ENCODE measurements around the gene TP53I3.
A peak's percentile ranks its signal among the peaks of the same experiment; 100 is the strongest.
"Not testable (repeated sequence)": the region's sequence is repeated elsewhere in the genome, so short reads cannot be mapped to it uniquely, and the experiment has no call there.

The TP53I3 gene

GRCh38 chr2:24055750-24056149, 28.9 kb downstream of the TP53I3 start:
- Mint-ChIP-seq H3K4me3 (no peak overlapping the region), H3K9me3 (no peaks in the 10 kb centered on the region), H3K4me1 (ENCODE audit: low read depth) (peaks cover 5% of the 10 kb centered on the region), H3K27ac (no peak overlapping the region), H3K36me3 (ENCODE audit: low read depth) (no peaks in the 10 kb centered on the region), H3K27me3 (peaks cover 2% of the 10 kb centered on the region)
- intact Hi-C loops (cut with micrococcal nuclease), result no loop called here

GRCh38 chr2:24054366-24055010, 30.1 kb downstream of the TP53I3 start:
- H3K9me3 Mint-ChIP-seq, result no peaks in the 10 kb centered on the region
- no peak overlapping the region for H3K27ac Mint-ChIP-seq
- intact Hi-C loops (cut with micrococcal nuclease), result no loop called here
- H3K4me1 Mint-ChIP-seq (ENCODE audit: low read depth), result peaks cover 5% of the 10 kb centered on the region
- H3K36me3 Mint-ChIP-seq (ENCODE audit: low read depth), result no peaks in the 10 kb centered on the region
- H3K27me3 Mint-ChIP-seq, result peaks cover 5% of the 10 kb centered on the region
- no peak overlapping the region for H3K4me3 Mint-ChIP-seq

DNA sequence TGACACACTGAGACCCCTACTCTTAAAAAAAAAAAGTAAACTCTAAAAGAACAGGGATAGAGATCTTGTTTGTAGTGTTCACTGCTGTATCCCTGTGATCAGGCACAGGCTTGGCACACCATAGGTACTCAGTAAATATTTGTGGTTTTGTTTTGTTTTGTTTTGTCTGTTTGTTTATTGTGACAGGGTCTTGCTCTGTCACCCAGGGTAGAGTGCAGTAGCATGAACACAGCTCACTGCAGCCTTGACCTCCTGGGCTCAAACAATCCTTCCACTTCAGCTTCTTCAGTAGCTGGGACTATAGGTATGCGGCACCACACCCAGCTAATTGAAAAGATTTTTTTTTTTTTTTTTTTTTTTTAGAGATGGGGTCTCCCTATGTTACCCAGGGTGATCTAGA, 31.7 kb downstream of the TP53I3 start:
- Mint-ChIP-seq H3K9me3 (no peaks in the 10 kb centered on the region), H3K4me3 (no peak overlapping the region), H3K27ac (no peak overlapping the region), H3K27me3 (peaks cover 14% of the 10 kb centered on the region), H3K4me1 (ENCODE audit: low read depth) (no peaks in the 10 kb centered on the region), H3K36me3 (ENCODE audit: low read depth) (no peaks in the 10 kb centered on the region)
- intact Hi-C loops (cut with micrococcal nuclease), result no loop called here

DNA sequence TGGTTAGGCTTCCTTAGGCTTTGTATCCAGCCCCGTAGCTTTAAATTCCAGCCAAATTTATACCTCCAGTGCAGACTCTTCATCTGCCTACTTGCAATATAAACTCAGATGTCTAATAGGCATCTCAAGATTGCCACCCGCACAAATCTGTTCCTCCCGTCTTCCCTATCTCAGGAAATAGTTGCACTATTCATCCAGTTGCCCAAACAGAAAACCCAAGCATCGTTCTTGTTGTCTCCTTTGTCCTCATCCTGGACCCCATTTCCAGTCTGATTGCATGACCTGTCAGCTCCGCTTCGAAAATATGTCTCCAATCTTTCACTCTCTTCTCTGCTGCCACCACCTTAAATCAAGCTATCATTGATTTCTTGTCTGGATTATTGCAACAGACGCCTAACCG, 32.8 kb downstream of the TP53I3 start:
- Mint-ChIP-seq H3K9me3 (no peaks in the 10 kb centered on the region), H3K4me1 (ENCODE audit: low read depth) (peaks cover 8% of the 10 kb centered on the region), H3K27ac (no peak overlapping the region), H3K4me3 (no peak overlapping the region), H3K36me3 (ENCODE audit: low read depth) (peaks cover 7% of the 10 kb centered on the region), H3K27me3 (peaks cover 19% of the 10 kb centered on the region)
- intact Hi-C loops (cut with micrococcal nuclease), result no loop called here

DNA sequence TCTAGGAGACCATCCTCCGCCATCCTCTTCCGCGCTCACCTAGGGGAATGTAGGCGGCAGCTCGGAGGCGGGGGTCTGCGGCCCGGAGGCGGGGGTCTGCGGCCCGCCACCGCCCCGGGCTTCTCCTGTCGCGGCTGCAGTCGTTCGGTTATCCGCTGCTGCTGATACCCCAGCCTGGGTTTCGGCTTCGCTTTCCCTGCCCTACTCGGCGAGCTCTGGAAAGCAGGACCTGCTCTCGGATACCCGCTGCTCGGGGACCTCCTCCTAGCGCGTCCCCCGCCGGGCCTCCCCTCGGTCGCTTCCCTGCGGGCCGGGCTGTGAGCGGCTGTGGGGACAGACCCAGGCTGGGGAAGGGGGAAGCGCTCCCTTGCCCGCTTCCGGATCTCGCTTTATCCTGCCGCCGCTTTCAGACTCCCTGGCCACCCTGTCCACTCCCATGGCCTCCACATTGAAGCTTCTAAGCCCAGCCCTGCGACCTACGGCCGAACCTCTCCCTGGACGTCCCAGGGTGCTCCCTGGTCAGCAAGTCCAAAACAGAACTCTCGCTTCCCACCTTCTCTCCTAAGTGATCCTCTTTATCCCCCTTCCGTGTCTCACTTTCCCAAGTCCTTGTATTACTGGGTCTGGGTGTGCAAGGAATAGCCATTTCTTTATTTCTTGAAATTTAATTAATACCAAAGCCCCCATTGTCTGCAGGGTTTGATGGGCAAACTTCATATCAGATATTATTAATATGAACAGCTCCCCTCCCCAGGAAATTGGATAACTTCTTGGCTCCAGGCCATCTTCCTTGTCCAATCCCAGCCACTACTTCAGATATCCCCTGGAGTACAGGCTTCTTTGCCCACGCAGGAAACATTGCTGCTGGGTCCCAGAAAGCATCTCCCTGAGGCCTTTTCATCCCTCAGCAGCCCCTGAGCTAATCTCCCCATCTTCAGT, 34.3 kb downstream of the TP53I3 start:
- Mint-ChIP-seq H3K4me1 (ENCODE audit: low read depth) (peaks cover 14% of the 10 kb centered on the region), H3K9me3 (no peaks in the 10 kb centered on the region), H3K36me3 (ENCODE audit: low read depth) (peaks cover 8% of the 10 kb centered on the region), H3K27me3 (peaks cover 19% of the 10 kb centered on the region), H3K4me3 (no peak overlapping the region), H3K27ac (no peak overlapping the region)
- intact Hi-C loops (cut with micrococcal nuclease), result no loop called here

DNA sequence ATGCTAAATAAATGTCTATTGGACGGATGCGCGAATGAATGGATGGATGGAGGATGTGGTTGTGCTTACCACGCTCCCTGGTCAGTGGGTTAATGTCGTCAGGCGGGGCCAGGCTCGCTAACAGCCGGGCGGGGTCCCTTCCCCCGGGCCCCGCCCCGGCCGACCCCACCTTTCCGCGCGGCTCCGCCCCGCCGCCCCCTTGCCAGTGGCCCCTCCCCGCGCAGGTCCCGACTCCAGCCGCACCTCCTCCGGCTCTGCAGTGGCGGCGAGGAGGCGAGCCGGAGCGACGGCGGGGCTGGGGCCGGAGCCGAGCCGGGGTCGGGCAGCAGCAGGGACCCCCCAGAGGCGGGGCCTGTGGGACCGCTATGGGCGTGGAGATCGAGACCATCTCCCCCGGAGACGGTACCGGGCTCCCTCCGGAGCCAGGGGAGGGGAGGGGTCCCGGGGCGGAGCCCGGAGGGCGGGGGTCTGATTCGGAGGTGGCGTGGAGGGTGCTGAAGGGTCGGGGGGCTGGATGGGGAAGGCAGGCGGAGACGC, 35.1 kb downstream of the TP53I3 start, which contains the start of gene FKBP1B:
TSS of gene FKBP1B (plus strand) at position 257 of the 537 bp plus-strand sequence. CDS start at position 366, 109 bp downstream.
- Mint-ChIP-seq H3K9me3 (no peaks in the 10 kb centered on the region), H3K4me3 (no peak within 1 kb of the TSS), H3K27ac (no peak within 1 kb of the TSS), H3K36me3 (ENCODE audit: low read depth) (peaks cover 8% of the 10 kb centered on the region), H3K4me1 (ENCODE audit: low read depth) (peaks cover 19% of the 10 kb centered on the region), H3K27me3 (peaks cover 19% of the 10 kb centered on the region)
- intact Hi-C loops (cut with micrococcal nuclease), result no loop called here

GRCh38 chr2:24048769-24049484, 35.7 kb downstream of the TP53I3 start:
- no peaks in the 10 kb centered on the region for H3K9me3 Mint-ChIP-seq
- H3K27me3 Mint-ChIP-seq, result peaks cover 19% of the 10 kb centered on the region
- peaks cover 19% of the 10 kb centered on the region for H3K4me1 Mint-ChIP-seq (ENCODE audit: low read depth)
- H3K36me3 Mint-ChIP-seq (ENCODE audit: low read depth), result peaks cover 8% of the 10 kb centered on the region
- H3K27ac Mint-ChIP-seq, result no peak overlapping the region
- no peak overlapping the region for H3K4me3 Mint-ChIP-seq
- intact Hi-C loops (cut with micrococcal nuclease), result no loop called here

DNA sequence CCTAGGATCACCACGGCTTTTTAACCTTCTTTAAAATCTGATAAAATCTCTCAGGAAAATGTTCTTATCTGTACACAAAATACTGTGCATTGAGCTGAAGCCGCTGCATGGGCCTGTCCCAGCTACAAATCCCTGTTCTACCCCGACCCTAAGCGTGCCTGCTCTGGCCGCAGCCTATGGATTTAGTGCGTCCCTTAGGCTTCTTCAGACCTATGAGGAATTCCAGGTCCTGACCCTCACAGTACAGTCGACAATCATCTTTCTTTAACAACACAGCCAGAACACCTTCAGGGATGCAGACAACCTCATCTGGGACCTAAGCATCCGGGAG, 37.0 kb downstream of the TP53I3 start:
- peak overlapping the region; percentile 96 for H3K4me3 Mint-ChIP-seq
- H3K27me3 Mint-ChIP-seq, result peaks cover 17% of the 10 kb centered on the region
- peaks cover 19% of the 10 kb centered on the region for H3K4me1 Mint-ChIP-seq (ENCODE audit: low read depth)
- H3K36me3 Mint-ChIP-seq (ENCODE audit: low read depth), result peaks cover 8% of the 10 kb centered on the region
- intact Hi-C loops (cut with micrococcal nuclease), result loop anchor here (1.0 to 2.0 kb wide), 3 partner anchors 29 to 120 kb away; partner anchors contain the start of genes ATAD2B, SF3B6 and TP53I3
- peak overlapping the region; percentile 85 for H3K27ac Mint-ChIP-seq
- no peaks in the 10 kb centered on the region for H3K9me3 Mint-ChIP-seq

- Mint-ChIP-seq H3K9me3 (no peaks in the 10 kb centered on the region), H3K36me3 (ENCODE audit: low read depth) (peaks cover 8% of the 10 kb centered on the region), H3K4me3 (peak within 1 kb of the TSS; percentile 96), H3K27me3 (peaks cover 17% of the 10 kb centered on the region), H3K4me1 (ENCODE audit: low read depth) (peaks cover 19% of the 10 kb centered on the region), H3K27ac (peak within 1 kb of the TSS; percentile 85)
- intact Hi-C loops (cut with micrococcal nuclease), result loop anchor here (1.0 to 2.0 kb wide), 3 partner anchors 29 to 120 kb away; partner anchors contain the start of genes ATAD2B, SF3B6 and TP53I3
Measured at GRCh38 chr2:24046930-24047702, 37.5 kb downstream of the TP53I3 start, which contains the start of gene WDCP. Gene WDCP, minus strand, starts transcription at chr2:24047391. Its CDS starts 7,897 bp downstream, at chr2:24039494.

DNA sequence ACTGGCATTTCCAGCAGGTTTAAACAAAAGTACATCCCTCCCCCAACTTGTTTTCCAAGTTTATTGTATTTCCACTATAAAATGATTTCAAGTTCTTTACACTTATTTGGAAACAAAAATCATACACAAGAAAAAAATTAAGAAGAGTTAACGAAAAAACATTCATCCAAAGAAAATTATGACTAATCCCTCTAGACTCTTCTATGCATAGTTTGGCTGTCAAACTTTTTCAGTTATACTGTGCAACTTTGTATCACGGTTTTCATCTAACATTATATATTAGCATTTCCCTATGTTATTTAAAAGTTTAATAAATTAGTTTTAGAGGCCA, 38.1 kb downstream of the TP53I3 start:
- H3K4me1 Mint-ChIP-seq (ENCODE audit: low read depth), result peaks cover 19% of the 10 kb centered on the region
- H3K9me3 Mint-ChIP-seq, result no peaks in the 10 kb centered on the region
- peaks cover 17% of the 10 kb centered on the region for H3K27me3 Mint-ChIP-seq
- peak overlapping the region; percentile 85 for H3K27ac Mint-ChIP-seq
- peaks cover 8% of the 10 kb centered on the region for H3K36me3 Mint-ChIP-seq (ENCODE audit: low read depth)
- H3K4me3 Mint-ChIP-seq, result no peak overlapping the region
- intact Hi-C loops (cut with micrococcal nuclease), result loop anchor here (2.0 kb wide), 1 partner anchor 38 kb away; the partner anchor contains the start of gene TP53I3

DNA sequence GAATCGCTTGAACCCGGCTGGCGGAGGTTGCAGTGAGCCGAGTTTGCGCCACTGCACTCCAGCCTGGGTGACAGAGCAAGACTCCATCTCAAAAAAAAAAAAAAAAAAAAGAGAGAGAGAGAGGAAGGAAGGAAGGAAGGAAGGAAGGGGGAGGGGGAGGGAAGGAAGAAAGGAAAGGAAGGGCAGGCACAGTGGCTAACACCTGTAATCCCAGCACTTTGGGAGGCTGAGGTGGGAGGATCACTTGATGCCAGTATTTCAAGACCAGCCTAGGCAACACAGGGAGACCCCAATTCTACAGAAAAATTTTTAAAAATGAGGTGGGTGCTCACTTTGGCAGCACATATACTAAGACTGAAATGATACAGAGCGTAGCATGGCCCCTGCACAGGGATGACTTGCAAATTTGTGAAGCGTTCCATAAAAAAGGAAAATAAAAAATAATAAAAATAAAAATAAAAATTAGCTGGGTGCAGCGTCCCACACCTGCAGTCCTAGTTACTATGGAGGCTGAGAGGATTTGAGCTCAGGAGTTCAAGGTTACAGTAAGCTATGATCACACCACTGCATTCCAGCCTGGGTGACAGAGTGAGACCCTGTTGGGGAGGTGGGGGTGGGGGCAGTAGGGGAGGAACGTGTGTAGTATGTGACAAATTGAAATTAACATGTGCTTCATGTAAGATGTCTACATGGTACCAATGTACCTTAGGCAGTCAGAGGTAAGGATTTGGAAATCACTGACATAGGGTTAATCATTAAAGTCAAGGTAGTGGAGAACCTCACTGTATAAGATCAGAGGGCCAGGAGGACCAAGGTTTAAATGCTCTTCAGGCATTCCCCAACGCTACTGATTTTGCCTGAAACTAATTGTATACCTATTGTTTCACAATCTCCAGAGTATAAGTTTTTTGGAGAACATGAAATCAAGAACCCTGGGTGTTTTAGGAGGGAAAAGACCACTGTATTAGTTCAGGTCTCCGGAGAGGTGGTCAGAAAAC, 38.8 kb downstream of the TP53I3 start:
- Mint-ChIP-seq H3K4me1 (ENCODE audit: low read depth) (peaks cover 19% of the 10 kb centered on the region), H3K9me3 (no peaks in the 10 kb centered on the region), H3K27ac (no peak overlapping the region), H3K4me3 (no peak overlapping the region), H3K27me3 (peaks cover 17% of the 10 kb centered on the region), H3K36me3 (ENCODE audit: low read depth) (peaks cover 8% of the 10 kb centered on the region)
- intact Hi-C loops (cut with micrococcal nuclease), result loop anchor here (2.0 kb wide), 1 partner anchor 39 kb away; the partner anchor contains the start of gene TP53I3

DNA sequence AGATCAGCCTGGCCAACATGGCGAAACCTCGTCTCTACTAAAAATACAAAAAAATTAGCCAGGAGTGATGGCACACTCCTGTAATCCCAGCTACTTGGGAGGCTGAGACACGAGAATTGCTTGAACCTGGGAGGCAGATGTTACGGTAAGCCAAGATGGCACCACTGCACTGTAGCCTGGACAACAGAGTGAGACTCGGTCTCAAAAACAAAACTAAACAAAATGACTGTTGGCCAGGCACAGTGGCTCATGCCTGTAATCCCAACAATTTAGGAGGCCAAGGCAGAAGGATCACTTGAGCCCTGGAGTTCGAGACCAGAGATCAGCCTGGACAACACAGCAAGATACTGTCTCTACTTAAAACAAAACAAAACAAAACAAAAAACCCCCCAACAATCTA, 41.5 kb downstream of the TP53I3 start:
- H3K27ac Mint-ChIP-seq; H3K4me3 Mint-ChIP-seq; H3K27me3 Mint-ChIP-seq; intact Hi-C loops (cut with micrococcal nuclease); H3K9me3 Mint-ChIP-seq: not testable (repeated sequence)
- H3K36me3 Mint-ChIP-seq (ENCODE audit: low read depth), result peaks cover 24% of the 10 kb centered on the region
- peaks cover 19% of the 10 kb centered on the region for H3K4me1 Mint-ChIP-seq (ENCODE audit: low read depth)

All from dendritic cell treated with granulocyte-macrophage colony-stimulating factor and Interleukin-4, amounts not matched to agents 40 ng/mL and 50 ng/mL, for 4 days (primary cell).